HepG2 (cell line): ENCODE results near the gene IFITM5. TPM values are rescaled to one million over a fixed set of nuclear protein-coding genes. Genes with fewer than 3 reads are reported as not detected.

Source experiments
- ATAC-seq: fragments of 200-7000 bp; cut with Tn5 transposase; 3 replicates; pipeline ENCODE4 v1.9.1; 2020; ENCODE audit warnings: mild to moderate bottlenecking, moderate library complexity
- BruUV-seq: library from RNA; stranded (reverse); fragments of 400-500 nt; replicated peaks from 2 replicates; lab custom pipeline; 2021; lab: Mats Ljungman, UMichigan
- CTCF ChIA-PET: fragments of 300-600 bp; formaldehyde crosslinking; extraction: SDS; loops from one replicate; lab custom pipeline; 2021; ENCODE audit warnings: low total read pairs, inconsistent platforms, low intra/inter-chr PET ratio; lab: Yijun Ruan, JAX
- POLR2A ChIA-PET: fragments of 350-600 bp; sonication (Branson Sonifier 250); formaldehyde crosslinking; loops from one replicate; lab custom pipeline; 2020; ENCODE audit warnings: antibody characterized with exemption, inconsistent platforms; lab: Yijun Ruan, JAX
- DNase-seq: peaks from one replicate; pipeline ENCODE4 v3.0.0-alpha.2; 2015; ENCODE audit warnings: low spot score
- FAIRE-seq: peaks from 3 replicates; lab custom pipeline; 2011; peaks lifted over from hg19 to GRCh38; lab: Jason Lieb, UNC
- H2AFZ ChIP-seq: one replicate; pipeline ENCODE4 v1.6.1; 2011; ENCODE audit warnings: low read length, inconsistent platforms
- H3K27ac ChIP-seq: fragments of 300-600 bp; 3 replicates; pipeline ENCODE4 v1.8.0; 2011; ENCODE audit warnings: mixed run types, mild to moderate bottlenecking, mixed read lengths, low read length, inconsistent platforms; ENCODE audit not compliant: insufficient read depth; ENCODE audit errors: extremely low read length
- H3K27me3 ChIP-seq, 2 experiments: fragments of 200-600 bp in 1 of 2; 2 replicates in 1 of 2; 3 replicates in 1 of 2; pipeline versions ENCODE4 v1.6.0 to v1.8.0; 2011; ENCODE audit warnings: low read length in 2 of 2, mild to moderate bottlenecking in 2 of 2, moderate library complexity in 2 of 2, inconsistent platforms in 1 of 2; ENCODE audit not compliant: insufficient read depth in 2 of 2, control insufficient read depth in 1 of 2
- H3K36me3 ChIP-seq, 2 experiments: fragments of 200-600 bp in 1 of 2; replicated peaks in 1 of 2; 2 replicates in 1 of 2; 3 replicates in 1 of 2; pipeline versions ENCODE4 v1.5.1 to v1.8.0; 2011; ENCODE audit warnings: low read length in 2 of 2, inconsistent platforms in 1 of 2; ENCODE audit not compliant: insufficient read depth in 2 of 2, control insufficient read depth in 1 of 2
- H3K4me1 ChIP-seq: 2 replicates; pipeline ENCODE4 v1.5.1; 2012; ENCODE audit warnings: low read length, inconsistent platforms; ENCODE audit not compliant: insufficient read depth
- H3K4me2 ChIP-seq: 2 replicates; pipeline ENCODE4 v1.6.0; 2011; ENCODE audit warnings: low read depth, low read length, inconsistent platforms
- H3K4me3 ChIP-seq, 3 experiments: fragments of 200-600 bp in 1 of 3; sonication (generic), shearing (Covaris generic) in 1 of 3; replicated peaks in 1 of 3; 2 replicates each; pipeline ENCODE4 v1.5.1; 2011 to 2016; ENCODE audit warnings: low read length in 3 of 3, inconsistent platforms in 2 of 3, low read depth in 2 of 3, mild to moderate bottlenecking in 2 of 3, control low read depth in 1 of 3, mixed read lengths in 1 of 3; ENCODE audit not compliant: insufficient read depth in 1 of 3
- H3K79me2 ChIP-seq: one replicate; pipeline ENCODE4 v1.6.1; 2011; ENCODE audit warnings: low read length, inconsistent platforms; ENCODE audit not compliant: insufficient read depth
- H3K9ac ChIP-seq: 2 replicates; pipeline ENCODE4 v1.6.0; 2011; ENCODE audit warnings: mild to moderate bottlenecking, low read depth, low read length, inconsistent platforms; ENCODE audit not compliant: insufficient read depth
- H3K9me3 ChIP-seq: 2 replicates; pipeline ENCODE4 v1.5.1; 2012; ENCODE audit warnings: mild to moderate bottlenecking, low read length
- H4K20me1 ChIP-seq: 2 replicates; pipeline ENCODE4 v1.6.0; 2011; ENCODE audit warnings: inconsistent platforms, mild to moderate bottlenecking, low read length, moderate library complexity; ENCODE audit not compliant: insufficient read depth
- DMTF1 ChIP-seq: sonication (generic); formaldehyde crosslinking; IDR thresholded peaks from 2 replicates; pipeline ENCODE4 v1.4.0; 2020; ENCODE audit warnings: mild to moderate bottlenecking, missing genetic modification reagents
- PATZ1 ChIP-seq: sonication (generic); formaldehyde crosslinking; IDR thresholded peaks from 2 replicates; pipeline ENCODE4 v1.4.0; 2020; ENCODE audit warnings: missing genetic modification reagents
- SP5 ChIP-seq: IDR thresholded peaks from 2 replicates; pipeline ENCODE4 v1.6.1; 2016; ENCODE audit warnings: low read depth, borderline replicate concordance
- TEAD2 ChIP-seq: sonication (generic); formaldehyde crosslinking; IDR thresholded peaks from 2 replicates; pipeline ENCODE4 v1.9.0; 2021; ENCODE audit warnings: missing genetic modification reagents
- THRA ChIP-seq: sonication (generic); formaldehyde crosslinking; IDR thresholded peaks from 2 replicates; pipeline ENCODE4 v1.4.0; 2020; ENCODE audit warnings: missing genetic modification reagents, borderline replicate concordance
- YEATS2 ChIP-seq: sonication (generic); formaldehyde crosslinking; IDR thresholded peaks from 2 replicates; pipeline ENCODE4 v1.4.0; 2020; ENCODE audit warnings: missing genetic modification reagents, borderline replicate concordance
- ZBTB38 ChIP-seq: sonication (generic); formaldehyde crosslinking; IDR thresholded peaks from 2 replicates; pipeline ENCODE4 v1.5.1; 2020; ENCODE audit warnings: mild to moderate bottlenecking, missing genetic modification reagents
- ZNF574 ChIP-seq: sonication (generic); formaldehyde crosslinking; IDR thresholded peaks from 2 replicates; pipeline ENCODE4 v1.4.0; 2020; ENCODE audit warnings: missing genetic modification reagents
- ZNF580 ChIP-seq: IDR thresholded peaks from 2 replicates; pipeline ENCODE4 v1.6.1; 2016; ENCODE audit warnings: low read depth, borderline replicate concordance
- WGBS: methylation state at CpG from one replicate; pipeline ENCODE4 v1.1.6; 2017; ENCODE audit warnings: low lambda C conversion rate; 5-methylcytosine and 5-hydroxymethylcytosine counted together
- in situ Hi-C: cut with HindIII; loops from 2 replicates; pipeline ENCODE4 v1.10.0; 2017; ENCODE audit warnings: low pct_unique_long_range_greater_than_20kb; ENCODE audit not compliant: extremely low pct_ligation_motif_present
- intact Hi-C: fragments of 100-400 bp; cut with micrococcal nuclease; formaldehyde crosslinking; loops from one replicate; pipeline ENCODE4 v1.10.0; 2022; ENCODE audit not compliant: unreplicated experiment
- polyA plus RNA-seq, 8 experiments: library from polyadenylated mRNA; depleted of rRNA in 3 of 8; stranded (reverse) in 7 of 8; unstranded in 1 of 8; fragments of >200 nt; fragmentation: Illumina TruSeq in 4 of 8; extraction: Trizol in 4 of 8; gene quantifications; 2 replicates each; pipeline versions ENCODE4 v1.2.1 to v1.2.3, GENCODE V29; 2011 to 2016; ENCODE audit warnings: low read depth in 4 of 8, missing spikeins in 1 of 8, mixed read lengths in 1 of 8; ENCODE audit not compliant: insufficient read depth in 1 of 8
- total RNA-seq, 5 experiments: library from RNA; depleted of rRNA; stranded (reverse); fragments of >200 nt; fragmentation: Illumina TruSeq; extraction: Trizol; gene quantifications; 2 replicates each; pipeline ENCODE4 v1.2.3, GENCODE V29; 2016; ENCODE audit warnings: low read depth in 1 of 5

Gene IFITM5
- total and polyA plus RNA-seq, 2 of the 13 experiments (the other 11 are each of a cell fraction or from before 2014, with no cell fraction given): not detected

GRCh38 chr11:283405-284104 is 15.8 kb downstream of the IFITM5 start:
- no peak for FAIRE-seq
- no peak for TF ChIP-seq YEATS2
- no peak for TF ChIP-seq DMTF1 (CRISPR knock-in tag)
- TF ChIP-seq ZBTB38 (CRISPR knock-in tag): no peak
- TF ChIP-seq SP5 (CRISPR knock-in tag): no peak
- TF ChIP-seq ZNF574 (CRISPR knock-in tag): no peak
- TF ChIP-seq PATZ1 (CRISPR knock-in tag): no peak
- TF ChIP-seq ZNF580 (CRISPR knock-in tag): no peak
- no peak for TF ChIP-seq TEAD2 (CRISPR knock-in tag)
- no peak for TF ChIP-seq THRA (CRISPR knock-in tag)

More at GRCh38 chr11:283405-284104, 15.8 kb downstream of the IFITM5 start:
- Histone ChIP-seq H3K4me3 (peak overlapping the region in 1 of 3 experiments; percentile 23; a peak in 1 of 6 replicates), H3K36me3 (no peaks in the 10 kb centered on the region), H2AFZ (no peak overlapping the region), H3K4me1 (peaks cover 32% of the 10 kb centered on the region), H3K79me2 (no peaks in the 10 kb centered on the region), H4K20me1 (no peaks in the 10 kb centered on the region), H3K9ac (no peak overlapping the region), H3K27ac (no peak overlapping the region), H3K9me3 (no peaks in the 10 kb centered on the region), H3K27me3 (peaks cover 12 to 89% of the 10 kb centered on the region in 2 experiments), H3K4me2 (no peak overlapping the region)
- in situ Hi-C loops: no loop called here
- ChIA-PET POLR2A (no interaction called here), CTCF (no interaction called here)
- WGBS: 55% methylated on average over 23 of the region's 23 CpGs
- ATAC-seq: no peak
- no TSS peak for BruUV-seq
- DNase-seq: no peak
- intact Hi-C loops: no loop called here
